ENCODE results near the gene CAMK1D. TPM values are rescaled to one million over a fixed set of nuclear protein-coding genes. Genes with fewer than 3 reads are reported as not detected.

Gene CAMK1D
- polyA plus RNA-seq, 1 of the 3 experiments (the other 2 are of a cell fraction), result 4.1 TPM

- TF ChIP-seq ZBTB33 (IDR thresholded peaks at IDR 0.05; ENCODE audit: borderline replicate concordance, low read depth) (0 out of 2 replicates have a peak, but pooled peaks have one; percentile 39), CHD2 (IDR thresholded peaks at IDR 0.05; ENCODE audit: low read length, partially characterized antibody) (no peak), TEAD4 (IDR thresholded peaks at IDR 0.05; ENCODE audit: borderline replicate concordance, insufficient read depth) (peak; percentile 91), USF1 (IDR thresholded peaks at IDR 0.05; ENCODE audit: borderline replicate concordance, low read depth) (no peak), RCOR1 (IDR thresholded peaks at IDR 0.05; ENCODE audit: low read length) (no peak), NFIC (IDR thresholded peaks at IDR 0.05; ENCODE audit: borderline replicate concordance) (peak; percentile 80), YY1 (IDR thresholded peaks at IDR 0.05; ENCODE audit: low read depth) (no peak), MXI1 (IDR thresholded peaks at IDR 0.05; ENCODE audit: low read depth, low read length) (peak; percentile 20; the same call in 1 of the 2 replicates), RXRA (IDR thresholded peaks at IDR 0.05; ENCODE audit: borderline replicate concordance, low read depth) (peak; percentile 56; the same call in 1 of the 2 replicates), CTCF (IDR thresholded peaks at IDR 0.05) (peak; percentile 69), FOSL2 (IDR thresholded peaks at IDR 0.05; ENCODE audit: borderline replicate concordance, low read depth) (peak; percentile 79), ELF1 (IDR thresholded peaks at IDR 0.05) (no peak), MAX (IDR thresholded peaks at IDR 0.05; ENCODE audit: low read depth) (peak; percentile 68; the same call in 1 of the 2 replicates), SMC3 (IDR thresholded peaks at IDR 0.05; ENCODE audit: low read depth, low read length) (peak; percentile 72), TCF12 (IDR thresholded peaks at IDR 0.05) (peak; percentile 97)
Observed at GRCh38 chr10:12707461-12708185, 358.3 kb downstream of the CAMK1D start (continued).

GRCh38 chr10:12709000-12709401, 359.7 kb downstream of the CAMK1D start:
- H3K9me3 ChIP-seq, result no peaks in the 10 kb centered on the region

More at GRCh38 chr10:12709000-12709401, 359.7 kb downstream of the CAMK1D start:
- CTCF ChIA-PET, result interaction anchor here (1.1 to 9.8 kb wide), 11 partner anchors 8 to 446 kb away, joined by 3 to 111 read pairs (median 6); no protein-coding TSS in a partner anchor
- Histone ChIP-seq H3K4me2 (peak overlapping the region; percentile 63), H3K4me3 (ENCODE audit: low read depth in 2 of 2, low read length in 1 of 2) (no peak overlapping the region), H3K27me3 (ENCODE audit: insufficient read depth) (no peaks in the 10 kb centered on the region), H3K9me2 (no peaks in the 10 kb centered on the region), H3K4me1 (ENCODE audit: control insufficient read depth in 1 of 2, insufficient read depth in 2 of 2, low read depth in 1 of 2, low read length in 1 of 2) (peaks cover 15 to 60% of the 10 kb centered on the region in 2 experiments), H3K9ac (peak overlapping the region; percentile 49), H4K20me1 (ENCODE audit: insufficient read depth) (no peaks in the 10 kb centered on the region), H3K36me3 (replicated peaks in 1 of 2; ENCODE audit: control insufficient read depth in 1 of 2, insufficient read depth in 2 of 2, low read length in 1 of 2) (no peaks in the 10 kb centered on the region), H2AFZ (ENCODE audit: low read depth) (peak overlapping the region; percentile 36; the same call in 1 of the 2 replicates), H3K27ac (ENCODE audit: low read depth in 2 of 2, low read length in 1 of 2) (peak overlapping the region; percentile 88 to 92), H3F3A (replicated peaks; ENCODE audit: insufficient read depth) (peaks cover 34% of the 10 kb centered on the region), H3K79me2 (ENCODE audit: insufficient read depth) (no peaks in the 10 kb centered on the region)
- no peak for DNase-seq
- POLR2A ChIA-PET, result interaction anchor here (1.3 kb wide), 1 partner anchor 365 kb away, joined by 3 read pairs; no protein-coding TSS in a partner anchor
- WGBS (ENCODE audit: low lambda C conversion rate), result 17% methylated on average over 3 of the region's 3 CpGs
- TF ChIP-seq SMC3 (IDR thresholded peaks at IDR 0.05; ENCODE audit: low read depth, low read length) (no peak), TCF12 (IDR thresholded peaks at IDR 0.05) (peak; percentile 42), TAF1 (IDR thresholded peaks at IDR 0.05; ENCODE audit: borderline replicate concordance, low read depth, low read length) (no peak), NFIC (IDR thresholded peaks at IDR 0.05; ENCODE audit: borderline replicate concordance) (peak; percentile 37; the same call in 1 of the 2 replicates), JUND (IDR thresholded peaks at IDR 0.05) (peak; percentile 55), FOSL2 (IDR thresholded peaks at IDR 0.05; ENCODE audit: borderline replicate concordance, low read depth) (peak; percentile 79)

All from SK-N-SH (cell line).